GM23338 (cell line): ENCODE data around the gene RRAS2.

Experiments used
- CREB1 ChIP-seq: fragments of 250-450 bp; sonication (Bioruptor Pico); IDR thresholded peaks from 2 replicates; pipeline ENCODE4 v1.5.0; 2020; ENCODE audit warnings: low read depth, mild to moderate bottlenecking, moderate library complexity
- CTCF ChIP-seq, 2 experiments: fragments of 200-600 bp in 1 of 2; sonication (generic) in 1 of 2; conservative IDR thresholded peaks; 2 replicates each; pipeline versions ENCODE4 v1.5.1 to v1.6.1; 2016 to 2017; ENCODE audit warnings: antibody characterized with exemption in 2 of 2, low read depth in 2 of 2, mild to moderate bottlenecking in 2 of 2, moderate library complexity in 1 of 2
- ETS1 ChIP-seq: IDR thresholded peaks from 2 replicates; pipeline ENCODE4 v1.6.1; 2016; ENCODE audit warnings: antibody characterized with exemption
- EZH2 ChIP-seq: fragments of 200-600 bp; sonication (generic); IDR thresholded peaks from one replicate; pipeline ENCODE4 v1.8.0; 2017; ENCODE audit warnings: antibody characterized with exemption, mild to moderate bottlenecking, low read depth; ENCODE audit not compliant: unreplicated experiment
- EZH2phosphoT487 ChIP-seq: fragments of 200-600 bp; sonication (generic); IDR thresholded peaks from one replicate; pipeline ENCODE4 v1.8.1; 2018; ENCODE audit warnings: antibody characterized with exemption; ENCODE audit not compliant: unreplicated experiment
- JUNB ChIP-seq: IDR thresholded peaks from one replicate; pipeline ENCODE4 v1.6.1; 2016; ENCODE audit warnings: antibody characterized with exemption; ENCODE audit not compliant: unreplicated experiment
- POLR2AphosphoS5 ChIP-seq: IDR thresholded peaks from 2 replicates; pipeline ENCODE4 v1.6.1; 2016; ENCODE audit warnings: antibody characterized with exemption, low read depth
- REST ChIP-seq: IDR thresholded peaks from one replicate; pipeline ENCODE4 v1.6.1; 2018; ENCODE audit warnings: antibody characterized with exemption; ENCODE audit not compliant: unreplicated experiment
- STAT1 ChIP-seq: IDR thresholded peaks from one replicate; pipeline ENCODE4 v1.6.1; 2016; ENCODE audit warnings: antibody characterized with exemption; ENCODE audit not compliant: unreplicated experiment
- ZNF114 ChIP-seq: fragments of 250-450 bp; sonication (Bioruptor Pico); IDR thresholded peaks from 2 replicates; pipeline ENCODE4 v1.5.0; 2020; ENCODE audit warnings: mild to moderate bottlenecking, moderate library complexity
- ZNF331 ChIP-seq: fragments of 250-450 bp; sonication (Bioruptor Pico); IDR thresholded peaks from 2 replicates; pipeline ENCODE4 v1.5.0; 2020; ENCODE audit warnings: low read depth, mild to moderate bottlenecking, moderate library complexity

GRCh38 chr11:14306481-14306880 is 52.5 kb downstream of the RRAS2 start:
- TF ChIP-seq CTCF (conservative IDR thresholded peaks at IDR 0.05; ENCODE audit: low read depth in 2 of 2) (peak; percentile 46 to 54), POLR2AphosphoS5 (no peak), REST (no peak), CREB1 (CRISPR knock-in tag) (no peak), EZH2phosphoT487 (no peak), JUNB (no peak), ZNF114 (no peak), EZH2 (no peak), ETS1 (no peak), STAT1 (no peak), ZNF331 (CRISPR knock-in tag) (no peak)
